Stimulated activated CD8-positive, alpha-beta memory T cell treated with anti-CD3 and anti-CD28 coated beads, Interleukin-4, amount 100 ng/mL, for 4 hours (primary cell): ENCODE measurements around the gene CCDC77.

ENCODE experiments used
- DNase-seq, 2 donors: peaks; one replicate each; pipeline ENCODE4 v3.0.0-alpha.2; 2020; ENCODE audit warnings: low read depth in 2 of 2, low spot score in 1 of 2

The CCDC77 gene

GRCh38 chr12:452667-453210 lies 51.3 kb downstream of the CCDC77 start:
- DNase-seq: no peak

DNA sequence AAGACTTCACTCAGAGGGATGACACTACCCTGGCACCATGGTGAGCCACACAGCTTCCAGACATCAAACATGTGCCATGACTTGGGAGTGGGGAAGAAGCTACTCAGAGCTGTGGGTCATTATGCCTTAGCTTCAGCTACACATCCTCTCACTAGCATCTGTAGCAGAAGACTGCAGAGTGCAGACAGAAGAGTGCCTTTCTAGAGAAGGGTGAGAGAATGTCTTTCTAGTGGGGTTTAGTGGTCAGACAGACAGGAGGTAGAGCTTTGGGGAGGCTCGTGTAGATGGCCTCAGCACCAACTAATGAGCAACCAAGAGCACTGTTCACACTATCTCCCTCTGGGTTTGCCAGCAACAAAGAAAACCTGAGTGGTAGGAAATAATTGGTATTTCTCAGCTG lies 53.4 kb downstream of the CCDC77 start:
- DNase-seq: no peak

DNA sequence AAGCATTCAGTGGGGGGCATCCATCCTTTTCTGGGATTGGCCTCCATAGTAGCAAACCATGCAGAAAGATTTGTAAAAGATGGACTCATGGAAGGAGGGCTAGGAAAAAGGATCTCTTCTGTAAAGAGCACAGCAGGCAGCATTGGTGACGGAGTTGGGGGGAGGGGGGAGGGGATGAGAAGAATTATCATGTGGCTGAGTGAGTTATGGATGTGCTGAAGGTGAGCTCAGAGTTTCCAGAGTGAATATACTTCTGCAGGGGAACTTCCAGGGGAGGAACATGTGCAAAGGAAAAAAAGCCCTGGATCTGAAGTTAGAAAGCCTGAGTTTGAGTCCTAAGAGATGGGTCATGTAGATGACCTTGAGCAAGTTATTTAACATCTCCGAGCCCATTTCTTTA lies 54.4 kb downstream of the CCDC77 start:
- DNase-seq: no peak

DNA sequence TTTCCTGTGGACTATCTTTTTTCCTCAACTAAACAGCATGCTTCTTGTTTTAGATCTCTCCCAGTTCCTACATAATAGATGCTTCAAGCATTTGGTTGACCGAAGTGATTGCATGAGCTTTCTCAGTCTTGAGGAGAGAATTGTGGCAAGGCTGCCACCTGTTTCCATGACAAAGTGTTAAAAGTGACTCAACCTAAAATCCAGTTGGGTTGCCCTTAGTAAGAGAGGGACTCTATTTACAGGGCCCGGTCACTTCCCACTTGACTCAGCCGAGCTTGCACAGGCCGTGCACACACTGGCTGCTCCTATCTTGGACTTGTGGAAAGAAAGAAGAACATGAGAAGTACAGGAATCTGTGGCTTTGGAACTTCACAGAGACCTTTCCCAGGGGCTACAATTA lies 56.2 kb downstream of the CCDC77 start:
- DNase-seq: no peak

- DNase-seq: no peak
Measured at GRCh38 chr12:459050-459429, 57.6 kb downstream of the CCDC77 start.

DNA sequence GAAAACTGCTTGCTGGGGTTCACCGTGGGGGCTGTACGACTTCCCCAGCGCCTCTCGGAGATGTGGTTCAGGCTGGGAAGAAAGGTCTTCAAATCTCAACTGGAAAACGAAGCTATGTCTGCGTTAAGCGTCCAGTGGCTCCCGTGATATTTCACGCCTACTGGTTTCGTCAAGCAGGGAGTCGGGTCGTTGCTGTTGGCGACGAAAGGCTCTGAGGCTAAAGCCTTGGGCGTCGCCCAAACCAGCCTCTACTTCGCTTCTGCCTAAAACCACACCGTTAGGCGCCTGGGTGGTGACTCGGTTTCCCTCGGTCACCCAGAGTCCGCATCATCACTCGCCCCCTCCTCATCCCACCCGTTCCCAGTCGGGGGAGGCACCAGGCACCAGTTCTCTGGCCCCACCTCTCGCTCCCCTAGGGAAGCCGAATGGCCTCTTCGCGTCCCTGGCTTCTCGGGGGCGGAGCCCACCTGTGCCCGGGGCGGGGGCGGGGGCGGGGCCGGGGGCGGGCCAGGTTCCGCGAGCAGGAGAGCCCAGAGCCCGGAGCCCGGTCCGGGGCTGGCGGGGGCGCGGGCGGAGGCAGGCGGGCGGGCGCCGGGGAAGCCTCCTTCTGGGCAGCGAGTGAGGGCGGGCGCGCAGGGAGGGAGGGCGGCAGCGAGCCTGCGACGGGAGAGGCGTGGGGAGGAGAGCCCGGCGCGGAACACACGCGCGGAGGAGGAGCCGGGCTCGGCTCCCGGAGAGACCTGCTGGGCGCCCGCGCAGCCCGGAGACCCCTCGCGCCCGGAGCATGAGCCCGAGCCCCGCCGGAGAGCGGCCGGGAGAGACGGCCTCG lies 58.2 kb downstream of the CCDC77 start, which contains the start of gene B4GALNT3:
B4GALNT3 (plus strand) TSS at position 510 of the 829 bp plus-strand sequence. CDS start 438 bp downstream, outside the sequence.
- peak in 1 of 2 donors; percentile 30 for DNase-seq

DNA sequence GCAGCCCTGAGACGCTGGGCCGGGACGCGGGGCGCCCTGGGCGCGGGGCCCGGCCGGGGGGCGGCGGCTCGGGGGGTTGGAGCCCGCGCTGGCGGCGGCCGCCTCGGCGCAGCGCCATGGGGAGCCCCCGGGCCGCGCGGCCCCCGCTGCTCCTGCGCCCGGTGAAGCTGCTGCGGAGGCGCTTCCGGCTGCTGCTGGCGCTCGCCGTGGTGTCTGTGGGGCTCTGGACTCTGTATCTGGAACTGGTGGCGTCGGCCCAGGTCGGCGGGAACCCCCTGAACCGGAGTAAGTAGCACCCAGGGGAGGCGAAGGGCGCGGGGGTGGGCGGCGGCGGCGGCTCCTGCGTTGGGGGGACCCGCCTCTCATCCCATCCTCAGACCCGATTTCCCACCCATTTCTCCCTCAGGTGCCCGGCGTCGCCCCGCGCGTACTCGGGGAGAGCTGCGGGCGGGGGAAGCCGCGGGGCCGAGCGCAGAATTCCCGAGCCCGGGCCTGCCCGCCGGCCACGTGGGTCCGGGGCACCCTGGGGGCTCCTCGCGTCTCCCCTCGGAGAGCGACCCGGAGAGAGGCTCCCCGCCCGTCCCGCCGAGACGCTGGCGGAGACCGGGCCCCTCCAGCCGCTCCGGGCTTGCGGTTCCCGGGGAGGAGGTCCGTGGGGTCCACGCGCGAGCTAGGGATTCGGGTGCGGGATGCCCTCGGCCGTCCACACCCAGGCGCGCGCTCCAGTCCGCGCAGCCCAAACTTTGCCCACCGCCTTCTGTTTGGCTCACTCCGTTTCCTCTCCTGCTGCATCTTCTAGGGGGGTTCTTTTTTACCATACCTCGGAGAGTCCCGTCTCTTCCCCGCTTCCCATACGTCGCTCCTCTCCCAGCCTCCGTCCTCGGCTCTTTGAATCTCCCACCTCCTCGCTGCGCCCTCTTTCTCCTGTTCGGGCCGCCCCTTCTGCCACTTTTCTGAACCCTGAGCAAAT lies 59.1 kb downstream of the CCDC77 start:
- no peak for DNase-seq

GRCh38 chr12:461425-461824 lies 60.0 kb downstream of the CCDC77 start:
- DNase-seq: no peak

DNA sequence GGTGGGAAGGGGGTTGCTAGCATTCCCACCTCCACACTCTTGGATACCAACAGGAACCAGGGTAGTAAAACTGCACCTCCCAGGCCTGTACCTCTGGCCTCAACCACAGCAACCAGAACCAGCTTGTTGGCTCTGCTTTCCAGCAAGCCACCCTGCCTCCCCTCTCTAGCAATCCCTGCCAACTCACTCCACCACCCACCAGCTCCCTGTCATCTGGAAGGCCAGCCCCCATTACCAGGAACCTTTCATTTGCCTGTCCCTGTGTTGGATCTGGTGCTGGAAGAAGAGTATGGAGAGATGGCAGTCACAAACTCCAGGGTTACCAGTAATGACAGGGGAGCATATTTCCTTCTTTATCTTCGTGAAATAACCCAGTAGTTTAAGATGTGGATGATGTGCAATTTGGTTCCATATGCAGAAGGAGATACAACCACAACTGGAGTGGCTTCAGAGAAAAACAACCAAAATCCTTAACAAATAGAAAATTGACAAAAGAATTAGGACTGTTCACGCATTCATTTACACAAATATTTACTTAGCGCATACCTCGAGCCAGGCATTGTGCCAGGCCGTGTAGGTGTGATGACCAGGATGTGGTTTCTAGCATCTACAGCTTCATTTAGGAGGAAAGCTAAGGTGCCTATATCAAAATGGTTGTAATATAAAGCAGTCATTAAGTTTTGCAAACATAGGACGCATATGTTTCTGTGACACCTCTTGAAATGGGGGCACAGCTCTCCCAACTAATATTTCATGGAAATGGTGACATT lies 61.7 kb downstream of the CCDC77 start:
- no peak for DNase-seq

DNA sequence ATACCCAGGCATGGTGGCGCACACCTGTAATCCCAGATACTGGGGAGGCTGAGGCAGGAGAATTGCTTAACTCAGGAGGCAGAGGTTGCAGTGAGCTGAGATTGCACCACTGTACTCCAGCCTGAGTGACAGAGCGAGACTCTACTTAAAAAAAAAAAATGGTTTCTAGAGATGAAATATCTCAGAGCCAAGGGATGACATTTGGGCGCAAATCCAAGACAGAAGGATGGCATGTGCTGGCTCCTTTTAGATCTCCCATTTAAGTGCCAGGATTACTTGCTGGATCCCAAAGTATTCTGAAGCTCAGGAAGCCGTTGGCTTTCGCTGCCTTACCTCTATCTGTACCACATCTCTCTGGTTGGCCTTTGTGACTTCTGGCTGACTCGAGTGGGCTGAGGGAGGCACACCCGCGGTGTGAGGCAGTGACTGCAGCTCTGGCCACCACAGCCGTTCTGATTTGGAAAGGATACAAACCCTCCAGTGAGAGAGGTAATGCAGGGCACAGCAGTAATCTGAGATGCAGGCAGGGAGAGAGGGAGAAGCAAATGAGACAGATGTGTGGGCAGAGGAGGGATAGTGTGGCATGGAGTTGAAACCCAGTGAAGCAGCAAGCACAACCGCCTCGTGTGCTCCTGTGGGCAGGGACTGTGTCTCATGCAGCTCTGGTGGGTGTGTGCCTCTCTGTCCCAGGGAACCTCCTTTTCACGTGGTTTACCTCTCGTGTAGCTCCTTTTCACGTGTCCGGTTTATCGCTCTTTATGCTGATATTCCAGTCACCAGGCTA lies 63.2 kb downstream of the CCDC77 start:
- no peak for DNase-seq

GRCh38 chr12:466039-466438 lies 64.6 kb downstream of the CCDC77 start:
- DNase-seq: no peak

DNA sequence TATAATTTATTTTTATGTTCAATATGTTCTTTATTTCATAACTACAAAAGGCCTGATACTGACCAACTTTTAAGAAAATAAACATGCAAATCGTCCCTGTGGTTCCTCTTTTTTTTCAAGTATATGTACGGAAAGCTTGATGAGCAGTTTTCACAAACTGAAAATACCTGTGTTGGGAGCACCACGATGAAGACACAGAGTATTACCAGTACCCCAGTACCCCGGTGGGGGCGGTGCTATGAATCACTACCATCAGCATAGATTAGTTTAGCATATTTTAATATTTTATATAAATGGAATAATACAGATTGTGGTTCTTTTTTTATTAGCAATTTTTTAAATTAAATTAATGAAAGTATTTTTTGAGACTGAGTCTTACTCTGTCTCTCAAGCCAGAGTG lies 65.3 kb downstream of the CCDC77 start:
- DNase-seq: no peak

- no peak for DNase-seq
Measured at GRCh38 chr12:467591-467990, 66.1 kb downstream of the CCDC77 start.

- DNase-seq: no peak
Measured at GRCh38 chr12:468671-469389, 67.4 kb downstream of the CCDC77 start.

- DNase-seq: no peak
Measured at GRCh38 chr12:470133-470532, 68.7 kb downstream of the CCDC77 start.

- DNase-seq: no peak
Measured at GRCh38 chr12:473198-473597, 71.8 kb downstream of the CCDC77 start.

- no peak for DNase-seq
Measured at GRCh38 chr12:473863-474577, 72.6 kb downstream of the CCDC77 start.

DNA sequence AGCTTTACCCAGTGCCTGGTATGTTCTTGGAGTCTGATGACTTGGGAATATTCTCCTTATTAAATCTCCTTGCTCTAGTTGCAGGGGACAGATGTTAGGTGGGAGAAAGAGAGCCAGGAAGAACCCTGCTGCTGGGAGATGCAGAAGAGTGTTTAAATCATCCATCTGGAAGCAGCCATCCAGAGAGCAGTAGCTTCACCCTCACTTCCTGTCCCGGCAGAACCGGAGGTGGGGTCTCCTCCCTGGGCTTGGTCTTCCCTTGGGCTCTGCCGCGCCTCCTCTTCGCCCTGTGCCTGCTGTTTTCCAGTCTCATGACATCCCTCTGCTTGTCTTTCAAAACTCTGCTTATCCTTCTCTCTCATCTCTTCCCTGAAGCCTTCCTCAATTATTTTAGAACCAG lies 73.8 kb downstream of the CCDC77 start:
- DNase-seq: no peak

DNA sequence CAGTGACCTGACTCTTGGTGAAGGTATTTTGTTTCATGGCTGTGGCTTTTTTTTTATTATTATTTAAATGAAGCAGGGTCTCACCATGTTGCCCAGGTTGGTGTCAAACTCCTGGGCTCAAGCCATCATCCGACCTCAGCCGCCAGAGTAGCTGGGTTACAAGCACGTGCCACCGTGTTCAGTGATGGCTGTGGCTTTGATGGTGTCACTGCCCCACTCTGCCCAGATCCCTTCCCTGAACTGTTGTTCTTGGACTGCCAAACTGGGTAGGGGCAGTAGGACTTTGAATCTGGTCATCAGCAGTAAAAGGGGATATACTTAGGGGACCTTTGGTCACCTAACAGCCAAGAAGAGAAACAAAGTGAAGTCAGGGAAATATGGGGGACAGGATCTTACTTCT lies 77.7 kb downstream of the CCDC77 start:
- no peak for DNase-seq
